GM23248 (cell line): ENCODE data around the gene PEX6. TPM values are rescaled to one million over a fixed set of nuclear protein-coding genes. Genes with fewer than 3 reads are reported as not detected.

Source experiments
- DNase-seq: peaks from one replicate; pipeline ENCODE4 v3.0.0-alpha.2; 2015
- H2AFZ ChIP-seq: fragments of 200-600 bp; sonication (generic); 2 replicates; pipeline ENCODE4 v1.6.1; 2016; ENCODE audit warnings: antibody characterized with exemption
- H3F3A ChIP-seq: fragments of 200-600 bp; sonication (generic); 2 replicates; pipeline ENCODE4 v1.6.1; 2016; ENCODE audit warnings: mild to moderate bottlenecking, antibody characterized with exemption, mixed run types; ENCODE audit not compliant: insufficient read depth
- H3K27ac ChIP-seq: fragments of 200-600 bp; sonication (generic); 2 replicates; pipeline ENCODE4 v1.5.1; 2016; ENCODE audit warnings: mild to moderate bottlenecking
- H3K27me3 ChIP-seq: fragments of 200-600 bp; sonication (generic); replicated peaks from 2 replicates; pipeline ENCODE4 v1.6.1; 2016; ENCODE audit warnings: mild to moderate bottlenecking; ENCODE audit not compliant: insufficient read depth
- H3K36me3 ChIP-seq: fragments of 200-600 bp; sonication (generic); 2 replicates; pipeline ENCODE4 v1.6.1; 2016; ENCODE audit warnings: low read depth, mild to moderate bottlenecking
- H3K4me1 ChIP-seq: fragments of 200-600 bp; sonication (generic); 2 replicates; pipeline ENCODE4 v1.6.1; 2016; ENCODE audit warnings: mild to moderate bottlenecking; ENCODE audit not compliant: insufficient read depth
- H3K4me2 ChIP-seq: fragments of 200-600 bp; sonication (generic); one replicate; pipeline ENCODE4 v1.6.1; 2016; ENCODE audit warnings: mild to moderate bottlenecking; ENCODE audit not compliant: unreplicated experiment
- H3K4me3 ChIP-seq: fragments of 200-600 bp; sonication (generic); 2 replicates; pipeline ENCODE4 v1.5.1; 2016; ENCODE audit warnings: mild to moderate bottlenecking
- H3K79me2 ChIP-seq: fragments of 200-600 bp; sonication (generic); 2 replicates; pipeline ENCODE4 v1.6.1; 2016; ENCODE audit warnings: mild to moderate bottlenecking; ENCODE audit not compliant: insufficient read depth
- H3K9ac ChIP-seq: fragments of 200-600 bp; sonication (generic); 2 replicates; pipeline ENCODE4 v1.6.1; 2016; ENCODE audit warnings: mild to moderate bottlenecking
- H3K9me2 ChIP-seq: fragments of 200-600 bp; sonication (generic); 2 replicates; pipeline ENCODE4 v1.6.1; 2016; ENCODE audit warnings: mixed run types, mild to moderate bottlenecking, moderate library complexity; ENCODE audit not compliant: insufficient read depth
- H3K9me3 ChIP-seq: fragments of 200-600 bp; sonication (generic); one replicate; pipeline ENCODE4 v1.6.1; 2017; ENCODE audit warnings: low read depth
- H4K20me1 ChIP-seq: fragments of 200-600 bp; sonication (generic); 2 replicates; pipeline ENCODE4 v1.6.0; 2016; ENCODE audit not compliant: insufficient read depth
- EZH2 ChIP-seq: fragments of 200-600 bp; sonication (generic); IDR thresholded peaks from 2 replicates; pipeline ENCODE4 v1.6.1; 2018; ENCODE audit warnings: antibody characterized with exemption, mild to moderate bottlenecking; ENCODE audit not compliant: insufficient read depth, poor library complexity, severe bottlenecking
- EZH2phosphoT487 ChIP-seq: fragments of 200-600 bp; sonication (generic); IDR thresholded peaks from 2 replicates; pipeline ENCODE4 v1.6.1; 2018; ENCODE audit warnings: antibody characterized with exemption, moderate library complexity, mild to moderate bottlenecking, low read depth; ENCODE audit not compliant: insufficient read depth
- WGBS, 2 experiments: methylation state at CpG; one replicate each; pipeline ENCODE4 v1.1.6; 2015 to 2017; ENCODE audit warnings: low lambda C conversion rate in 2 of 2, low coverage in 1 of 2; ENCODE audit errors: missing lambda C conversion rate in 2 of 2; 5-methylcytosine and 5-hydroxymethylcytosine counted together
- in situ Hi-C: fragments of 300-500 bp; cut with MboI; formaldehyde crosslinking; loops from 2 replicates; pipeline ENCODE4 v1.15.0; 2020
- polyA plus RNA-seq: library from polyadenylated mRNA; unstranded; fragments of >200 nt; fragmentation: Nextera tagmentation; extraction: Ambion mirVana; gene quantifications from 2 replicates; pipeline ENCODE4 v1.2.1, GENCODE V29; 2016
- total RNA-seq: library from RNA; depleted of rRNA; stranded (reverse); fragments of >200 nt; shearing (Covaris generic); gene quantifications from 2 replicates; pipeline ENCODE4 v1.2.3, GENCODE V29; 2014

The PEX6 gene
- total and polyA plus RNA-seq, 2 experiments from 2014 or later, result 12.5 to 44.2 TPM

GRCh38 chr6:42936398-42936797 is 42.6 kb downstream of the PEX6 start:
- no peak overlapping the region for H3K9ac ChIP-seq
- no peaks in the 10 kb centered on the region for H3K4me1 ChIP-seq
- DNase-seq, result no peak
- H3K4me3 ChIP-seq, result no peak overlapping the region
- H3K9me3 ChIP-seq, result no peaks in the 10 kb centered on the region
- no peaks in the 10 kb centered on the region for H4K20me1 ChIP-seq
- H3K9me2 ChIP-seq, result no peaks in the 10 kb centered on the region
- H3K36me3 ChIP-seq, result peaks cover 12% of the 10 kb centered on the region; the same call in 1 of the 2 replicates
- no peak overlapping the region for H2AFZ ChIP-seq
- no peak overlapping the region for H3K27ac ChIP-seq
- TF ChIP-seq EZH2phosphoT487 (no peak), EZH2 (no peak)
- H3K79me2 ChIP-seq, result peaks cover 53% of the 10 kb centered on the region
- no peaks in the 10 kb centered on the region for H3K27me3 ChIP-seq
- in situ Hi-C loops, result no loop called here
- WGBS, 2 experiments, result 89 to 93% methylated on average over 11 of the region's 11 CpGs
- no peak overlapping the region for H3K4me2 ChIP-seq
- 0 out of 2 replicates have a peak, but pooled peaks cover 6% of the 10 kb centered on the region for H3F3A ChIP-seq

GRCh38 chr6:42935322-42935721 is 43.7 kb downstream of the PEX6 start:
- no peaks in the 10 kb centered on the region for H4K20me1 ChIP-seq

GRCh38 chr6:42933205-42933604 is 45.8 kb downstream of the PEX6 start:
- H3K9me3 ChIP-seq, result no peaks in the 10 kb centered on the region
- DNase-seq, result no peak
- peaks cover 31% of the 10 kb centered on the region for H3F3A ChIP-seq
- H3K27ac ChIP-seq, result no peak overlapping the region
- in situ Hi-C loops, result no loop called here
- H3K4me1 ChIP-seq, result peaks cover 13% of the 10 kb centered on the region
- no peaks in the 10 kb centered on the region for H3K9me2 ChIP-seq
- no peak overlapping the region for H3K4me2 ChIP-seq
- peaks cover 12% of the 10 kb centered on the region; the same call in 1 of the 2 replicates for H3K36me3 ChIP-seq
- H3K27me3 ChIP-seq, result no peaks in the 10 kb centered on the region
- no peak overlapping the region for H3K4me3 ChIP-seq
- peaks cover 65% of the 10 kb centered on the region for H3K79me2 ChIP-seq
- H2AFZ ChIP-seq, result no peak overlapping the region
- H4K20me1 ChIP-seq, result no peaks in the 10 kb centered on the region
- 76 to 81% methylated on average over 3 of the region's 3 CpGs for WGBS, 2 experiments
- TF ChIP-seq EZH2phosphoT487 (no peak), EZH2 (no peak)
- H3K9ac ChIP-seq, result no peak overlapping the region

More at GRCh38 chr6:42935322-42935721, 43.7 kb downstream of the PEX6 start:
- in situ Hi-C loops, result no loop called here
- Histone ChIP-seq H2AFZ (no peak overlapping the region), H3K36me3 (peaks cover 12% of the 10 kb centered on the region; the same call in 1 of the 2 replicates), H3K4me2 (no peak overlapping the region), H3F3A (peaks cover 16% of the 10 kb centered on the region), H3K9ac (no peak overlapping the region), H3K27me3 (no peaks in the 10 kb centered on the region), H3K79me2 (peaks cover 63% of the 10 kb centered on the region), H3K9me3 (no peaks in the 10 kb centered on the region), H3K27ac (no peak overlapping the region), H3K4me1 (peaks cover 8% of the 10 kb centered on the region; the same call in 1 of the 2 replicates), H3K9me2 (no peaks in the 10 kb centered on the region), H3K4me3 (no peak overlapping the region)
- WGBS, 2 experiments, result 80 to 89% methylated on average over 7 of the region's 7 CpGs
- no peak for TF ChIP-seq EZH2phosphoT487
- TF ChIP-seq EZH2, result no peak
- no peak for DNase-seq

- no peaks in the 10 kb centered on the region for H4K20me1 ChIP-seq
- peaks cover 32% of the 10 kb centered on the region for H3F3A ChIP-seq
- peaks cover 65% of the 10 kb centered on the region for H3K79me2 ChIP-seq
- no peak overlapping the region for H3K9ac ChIP-seq
- no peaks in the 10 kb centered on the region for H3K9me3 ChIP-seq
- H3K27ac ChIP-seq, result no peak overlapping the region
- H3K4me1 ChIP-seq, result peaks cover 13% of the 10 kb centered on the region
- no peak overlapping the region for H2AFZ ChIP-seq
- no peak for TF ChIP-seq EZH2phosphoT487
- no peak for TF ChIP-seq EZH2
- H3K36me3 ChIP-seq, result peaks cover 12% of the 10 kb centered on the region; the same call in 1 of the 2 replicates
- 87 to 91% methylated on average over 3 of the region's 3 CpGs for WGBS, 2 experiments
- no peak overlapping the region for H3K4me3 ChIP-seq
- H3K4me2 ChIP-seq, result no peak overlapping the region
- DNase-seq, result no peak
- in situ Hi-C loops, result no loop called here
- no peaks in the 10 kb centered on the region for H3K9me2 ChIP-seq
- H3K27me3 ChIP-seq, result no peaks in the 10 kb centered on the region
These were observed 46.6 kb downstream of the PEX6 start for GRCh38 chr6:42932412-42932811.
